NCI-H2081 treated with DMSO at 0.1 percent for 48 hours (cell line): Measurements from ENCODE around the gene HS2ST1.

ENCODE experiments used
- DNase-seq: peaks from one replicate; lab custom pipeline; 2025; lab: John Stamatoyannopoulos, UW

HS2ST1 gene

DNA sequence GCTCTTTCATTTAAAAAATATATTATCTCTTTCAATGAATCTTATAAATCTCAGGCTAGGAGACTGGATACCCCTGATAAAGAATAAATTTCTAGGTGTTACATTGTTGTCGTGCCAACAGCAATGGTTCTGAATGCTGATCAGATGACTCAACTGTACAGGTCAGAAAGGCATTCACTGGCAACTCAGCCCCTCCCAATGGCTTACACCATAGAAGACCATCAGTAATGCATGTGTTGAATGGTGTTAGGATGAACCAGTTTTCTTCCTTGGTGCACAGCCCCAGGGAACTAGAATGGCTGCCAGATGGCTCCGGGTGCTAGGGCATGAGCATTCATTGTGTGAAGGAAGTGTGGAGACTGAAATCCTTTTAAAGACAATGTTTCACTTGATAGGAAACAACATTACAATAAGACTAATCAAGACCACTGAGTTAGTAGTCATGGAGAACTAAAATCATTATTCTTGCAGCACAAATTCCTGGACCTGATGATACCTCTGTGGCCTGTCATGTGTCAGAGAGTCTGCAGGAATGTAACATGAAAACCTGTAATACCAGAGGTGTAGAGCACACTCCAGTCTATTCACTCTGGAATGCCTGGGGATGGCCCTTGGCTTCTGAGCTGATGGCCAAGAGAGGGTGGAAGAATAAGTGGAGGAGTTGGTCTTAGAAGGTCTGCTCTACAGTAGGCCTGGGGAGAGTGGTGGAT, 226.6 kb downstream of the HS2ST1 start:
- no peak for DNase-seq

DNA sequence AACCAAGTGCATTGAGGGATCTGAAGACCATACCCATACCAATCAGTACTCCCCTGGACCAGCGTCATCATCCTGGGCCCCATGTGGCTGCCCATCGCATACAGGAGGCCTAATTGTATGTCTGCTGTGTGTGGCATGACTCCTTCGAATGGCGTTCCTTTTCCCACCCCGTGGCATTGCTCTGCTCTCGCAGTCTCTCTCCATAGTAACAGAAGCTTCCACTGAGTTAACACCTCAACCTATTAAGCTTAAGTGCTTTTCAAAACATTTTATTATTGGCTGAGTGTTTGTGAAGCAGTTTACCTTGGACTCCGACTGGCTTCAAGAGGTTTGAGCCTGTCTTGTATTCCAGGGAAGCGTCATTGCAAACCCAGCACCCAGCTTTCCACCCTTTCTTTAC, 227.1 kb downstream of the HS2ST1 start:
- no peak for DNase-seq

DNA sequence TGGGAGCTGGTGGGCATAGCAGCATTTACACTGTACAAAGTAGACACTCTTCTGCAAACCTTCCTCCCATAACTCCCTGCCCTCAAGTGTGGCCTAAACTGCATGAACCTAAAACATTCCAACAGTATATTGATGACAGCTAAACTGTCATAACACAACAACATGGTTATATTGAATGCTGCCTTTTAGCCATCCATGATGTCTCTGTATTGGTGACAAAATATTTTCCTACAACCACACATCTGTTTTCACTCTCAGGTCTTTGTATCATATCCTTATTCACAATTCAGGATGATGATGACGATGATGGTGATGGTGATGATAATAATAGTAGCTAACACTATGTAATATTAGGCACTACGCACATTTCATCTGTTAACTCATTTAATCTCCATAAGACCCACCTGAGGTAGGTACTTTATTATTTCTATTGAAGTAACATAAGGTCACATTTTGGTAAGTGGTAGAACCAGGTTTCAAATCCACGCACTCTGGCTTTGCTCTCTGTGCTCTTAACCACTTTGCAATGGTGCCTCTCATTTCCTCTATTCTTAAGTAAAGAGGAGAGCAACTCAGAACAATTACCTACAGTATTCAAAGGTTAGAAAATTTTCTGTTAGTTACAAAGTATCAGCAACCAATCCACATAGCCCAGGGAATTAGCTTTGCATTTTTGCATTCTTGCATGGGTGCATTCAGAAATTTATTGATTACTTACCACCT, 229.1 kb downstream of the HS2ST1 start:
- DNase-seq = no peak

DNA sequence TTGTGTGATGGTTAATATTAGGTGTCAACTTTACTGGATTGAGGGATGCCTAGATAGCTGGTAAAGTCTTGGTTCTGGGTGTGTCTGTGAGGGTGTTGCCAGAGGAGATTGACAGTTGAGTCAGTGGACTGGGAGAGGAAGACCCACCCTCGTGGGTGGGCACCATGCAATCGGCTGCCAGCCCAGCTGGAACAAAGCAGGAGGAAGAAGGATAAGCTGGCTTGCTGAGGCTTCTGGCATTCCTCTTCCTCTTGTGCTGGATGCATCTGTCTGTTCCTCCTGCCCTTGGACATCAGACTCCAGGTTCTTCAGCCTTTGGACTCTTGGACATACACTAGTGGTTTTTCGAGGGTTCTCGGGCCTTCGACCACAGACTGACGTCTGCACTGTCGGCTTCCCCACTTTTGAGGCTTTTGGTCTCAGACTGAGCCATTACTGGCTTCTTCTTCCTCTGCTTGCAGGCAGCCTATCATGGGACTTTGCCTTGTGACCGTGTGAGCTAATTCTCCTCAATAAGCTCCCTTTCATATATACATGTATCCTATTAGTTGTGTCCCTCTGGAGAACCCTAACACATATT, 230.0 kb downstream of the HS2ST1 start:
- no peak for DNase-seq

DNA sequence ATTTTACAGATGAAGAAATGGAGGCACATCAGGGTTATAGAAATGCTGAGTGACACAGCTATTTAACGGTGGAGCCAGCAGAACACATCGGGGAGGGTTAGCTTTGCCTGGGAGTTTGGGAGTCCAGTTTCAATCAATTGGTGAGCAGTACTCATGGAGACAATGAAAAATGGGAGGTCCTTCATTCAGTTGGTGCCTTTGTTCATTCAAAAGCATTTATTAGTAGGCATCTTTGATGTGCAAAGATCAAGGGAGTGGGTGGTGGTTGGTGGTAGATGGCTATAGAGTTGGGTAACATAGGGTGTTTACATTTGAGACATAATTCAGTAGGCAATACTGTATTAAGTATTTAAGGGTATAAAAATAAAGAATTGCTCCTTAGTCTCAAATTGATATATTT, 230.5 kb downstream of the HS2ST1 start:
- no peak for DNase-seq

DNA sequence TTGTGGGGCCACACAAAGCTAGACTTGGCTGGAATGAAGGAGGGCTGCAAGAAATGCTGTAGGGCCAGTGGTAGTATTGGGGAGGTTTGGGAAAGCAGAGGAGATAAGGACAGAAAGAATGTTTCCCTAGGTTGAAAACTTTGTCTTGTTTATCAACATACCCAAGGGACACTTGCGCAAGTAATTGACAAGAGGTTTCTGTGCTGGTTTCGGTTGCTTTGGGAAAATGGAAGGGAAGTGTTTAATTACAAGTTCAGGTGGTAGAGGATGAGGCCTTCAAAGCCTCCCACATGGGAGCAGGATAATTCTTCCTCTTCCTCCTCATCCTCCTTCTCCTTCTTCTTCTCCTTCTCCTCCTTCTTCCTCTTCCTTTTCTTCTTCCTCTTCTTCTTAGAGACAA, 232.1 kb downstream of the HS2ST1 start:
- no peak for DNase-seq

DNA sequence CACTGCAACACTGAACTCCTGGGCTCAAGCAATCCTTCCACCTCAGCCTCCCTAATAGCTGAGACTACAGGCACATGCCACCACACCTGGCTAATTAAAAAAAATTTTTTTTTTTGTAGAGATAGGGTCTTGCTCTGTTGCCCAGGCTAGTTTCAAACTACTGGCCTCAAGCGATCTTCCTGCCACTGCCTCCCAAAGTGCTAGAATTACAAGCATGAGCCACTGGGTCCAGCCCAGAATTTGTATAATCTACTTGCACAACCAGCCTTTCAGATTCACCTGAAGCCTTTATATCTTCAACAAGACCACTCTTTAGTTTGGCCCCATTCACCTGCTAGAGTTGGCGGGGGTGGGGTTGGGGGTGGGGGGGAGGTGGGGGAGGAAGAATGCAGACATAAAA, 232.6 kb downstream of the HS2ST1 start:
- DNase-seq = no peak

DNA sequence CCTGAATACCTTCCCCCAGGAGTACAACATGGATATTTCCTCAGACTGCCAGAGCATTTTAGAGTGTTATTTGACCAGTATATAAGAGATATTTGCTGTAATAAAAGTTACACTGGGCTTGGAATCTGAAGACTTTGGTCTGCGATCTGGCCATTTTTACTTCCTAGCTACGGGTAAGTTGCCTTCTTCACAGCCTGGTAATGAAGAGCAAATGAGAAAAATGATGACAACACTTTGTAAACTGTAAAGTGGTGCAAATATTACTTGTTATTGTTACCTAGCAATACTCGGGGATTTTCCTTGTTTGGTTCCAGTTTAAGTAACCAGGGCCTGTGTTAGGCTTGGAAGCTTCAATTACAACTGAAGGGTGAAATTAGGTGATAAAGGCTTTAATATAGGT, 233.4 kb downstream of the HS2ST1 start:
- no peak for DNase-seq

DNA sequence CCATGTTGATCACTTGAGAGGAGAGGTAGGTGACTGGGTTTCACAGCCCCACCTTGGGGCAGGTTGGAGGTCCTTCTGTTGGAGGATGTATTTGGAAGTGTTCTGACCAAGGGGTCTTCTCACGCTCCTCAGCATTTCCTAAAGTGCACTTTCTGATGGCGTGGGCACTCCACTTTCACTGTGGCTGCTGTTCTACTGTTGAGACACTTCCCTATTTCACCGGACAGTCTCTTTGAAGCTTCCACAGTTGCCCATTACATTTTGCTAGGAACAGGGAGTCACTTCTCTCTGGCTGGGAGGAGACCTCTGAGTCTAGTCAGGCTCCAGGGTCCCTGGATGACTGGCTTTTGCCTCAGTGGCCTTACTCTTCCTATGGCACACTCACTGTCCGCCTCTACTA, 234.2 kb downstream of the HS2ST1 start:
- no peak for DNase-seq

DNA sequence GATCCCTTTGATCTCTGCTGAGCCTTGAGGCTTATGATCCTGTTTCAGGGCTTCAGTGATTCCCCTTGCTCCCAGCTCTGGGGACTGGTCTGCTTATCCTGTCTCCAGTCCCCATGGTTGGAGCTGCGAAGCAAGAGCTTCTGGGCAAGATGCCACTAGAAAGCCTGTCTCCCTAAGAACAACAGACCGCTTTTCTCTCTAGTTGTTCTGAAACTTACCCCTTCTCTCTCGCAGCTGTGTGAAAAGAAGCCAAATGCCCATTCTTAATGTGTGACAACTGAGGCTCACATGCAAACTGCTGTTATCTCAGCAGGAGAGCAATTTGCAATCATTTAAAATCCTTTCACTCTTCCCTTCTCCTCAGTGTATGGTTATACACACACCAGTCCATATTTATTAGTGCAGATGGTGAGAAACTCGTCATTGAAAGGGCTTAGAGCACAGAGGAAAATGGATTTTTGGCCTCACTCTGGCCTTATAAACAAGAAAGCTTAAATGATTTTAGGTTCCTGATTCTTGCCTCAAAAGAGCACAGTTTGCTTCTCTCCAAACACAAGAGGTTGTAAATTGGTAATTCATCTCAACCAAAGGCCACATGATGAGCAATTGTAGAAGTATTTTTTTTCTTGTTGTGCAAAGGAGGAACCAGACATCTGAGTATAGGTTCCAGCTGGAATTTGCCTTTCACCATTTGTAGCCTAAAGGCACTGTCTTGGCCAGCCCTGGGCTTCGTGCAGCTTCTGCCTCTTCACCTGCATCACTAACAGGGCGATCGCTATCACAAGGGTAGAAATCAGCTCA, 235.0 kb downstream of the HS2ST1 start:
- peak; percentile 49 for DNase-seq

DNA sequence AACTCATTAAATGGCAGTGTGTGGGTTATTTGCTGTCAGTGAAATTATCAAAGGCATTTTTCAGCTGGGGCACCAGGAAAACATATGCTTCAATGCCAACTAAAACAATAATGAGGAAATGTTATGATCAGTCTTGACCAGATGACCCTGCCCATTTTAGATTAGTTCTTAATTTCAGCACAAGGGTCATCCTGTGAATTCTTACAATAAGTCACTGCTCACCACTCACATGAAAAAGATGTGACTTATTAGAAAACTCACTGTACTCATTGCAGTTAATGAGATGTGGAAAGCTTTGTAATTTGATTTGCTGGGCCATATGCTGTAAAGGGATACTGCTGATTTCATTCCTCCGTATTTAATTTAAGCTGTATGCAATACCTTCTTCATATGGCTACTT, 235.7 kb downstream of the HS2ST1 start:
- DNase-seq = no peak

DNA sequence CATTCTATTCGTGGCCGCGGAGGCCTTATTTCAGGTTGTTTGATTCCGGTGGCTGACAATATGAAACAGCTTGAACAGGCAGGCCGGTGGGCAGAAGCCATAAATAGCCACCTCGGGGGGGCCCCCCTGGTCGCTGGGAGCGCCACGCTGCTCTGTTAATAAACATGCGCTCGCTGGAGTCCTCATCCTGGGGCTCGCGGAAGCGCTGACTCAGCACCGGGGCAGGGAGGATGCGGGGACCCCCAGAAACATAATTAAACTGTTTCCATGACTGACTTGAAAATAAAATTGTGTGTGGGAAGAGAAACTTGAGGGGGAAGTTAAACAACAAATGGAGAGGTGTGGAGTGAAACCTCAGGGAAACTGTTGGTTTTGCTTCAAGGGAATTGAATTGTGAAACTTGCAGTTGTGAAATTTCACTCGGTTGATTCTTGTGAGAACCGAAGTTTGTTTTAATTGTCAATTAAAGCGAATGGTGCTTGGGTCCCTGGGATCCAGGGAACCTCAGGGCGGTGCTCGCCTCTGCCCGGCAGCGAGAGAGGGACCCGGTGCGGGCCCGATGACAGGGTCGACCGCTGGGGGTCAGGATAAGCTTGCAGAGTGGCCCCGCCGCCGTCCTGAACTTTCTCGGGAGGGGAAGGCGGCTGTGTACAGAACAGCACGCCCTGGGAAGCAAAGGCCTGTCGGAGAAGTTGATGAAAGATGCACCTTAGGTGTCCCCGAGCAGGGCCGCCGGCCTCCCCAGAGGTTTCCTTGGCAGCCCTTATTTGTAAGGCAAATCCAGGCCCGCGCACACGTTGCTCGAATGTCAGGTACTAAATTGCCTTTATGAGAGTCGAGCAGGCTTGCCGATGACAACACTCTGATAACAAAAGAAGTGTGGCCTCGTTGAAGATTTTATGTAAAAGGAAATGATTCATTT, 237.3 kb downstream of the HS2ST1 start:
- DNase-seq = no peak

DNA sequence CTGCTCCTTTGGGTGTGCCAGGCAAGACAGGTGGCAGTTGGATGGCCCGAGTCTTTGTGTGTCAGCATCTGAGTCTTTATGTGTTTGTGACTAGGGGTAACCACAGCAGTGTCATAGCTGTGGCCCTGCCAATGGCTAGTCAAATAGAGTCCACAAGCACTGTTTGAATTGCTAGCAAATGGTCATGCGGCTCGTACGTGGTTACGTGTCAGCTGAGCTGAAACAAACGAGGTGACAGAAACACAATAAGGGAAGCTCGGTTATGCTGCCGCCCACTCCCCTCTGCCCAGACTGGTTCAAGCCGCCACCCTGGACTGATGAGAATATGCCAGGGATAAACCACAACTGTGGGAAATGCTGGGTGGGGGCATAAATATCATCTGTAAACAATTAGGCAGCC, 239.9 kb downstream of the HS2ST1 start:
- no peak for DNase-seq

DNA sequence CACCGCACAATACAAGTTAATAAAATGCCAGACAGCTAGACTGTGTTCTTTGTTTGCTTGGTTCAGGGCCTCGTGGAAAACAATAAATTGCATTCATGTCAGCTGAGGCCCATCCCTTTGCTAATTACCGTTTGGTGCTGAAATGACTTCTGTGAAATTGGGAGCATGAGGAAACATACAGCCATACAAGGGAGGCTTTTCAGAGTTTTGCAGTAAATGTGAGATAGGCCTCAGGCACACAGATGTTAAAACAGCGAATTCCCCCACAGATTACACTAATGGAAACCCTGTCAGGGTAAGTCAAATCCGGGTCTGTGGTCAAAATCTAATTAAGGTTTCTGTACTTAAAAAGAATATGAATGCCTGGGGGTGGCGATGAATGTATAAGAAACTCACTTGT, 240.7 kb downstream of the HS2ST1 start:
- DNase-seq = no peak

DNA sequence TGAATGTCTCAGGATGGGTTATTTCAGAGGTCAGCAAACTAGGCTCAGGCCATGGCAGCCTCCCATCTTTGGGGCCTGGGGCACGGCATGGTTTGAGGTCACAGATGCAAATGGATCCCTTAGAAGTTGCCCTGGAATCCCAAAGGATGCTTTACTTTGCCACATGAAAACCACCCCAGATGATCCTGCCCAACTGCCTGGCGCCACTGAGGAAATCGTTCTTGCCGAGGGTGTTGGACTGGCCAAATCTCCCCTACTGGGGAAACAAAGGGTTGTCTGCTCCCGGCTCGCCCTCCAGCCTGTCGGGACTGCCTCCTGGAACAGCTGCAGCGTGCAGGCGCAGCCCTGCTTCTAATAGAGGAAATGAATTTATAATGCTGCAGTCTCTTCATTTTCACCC, 241.2 kb downstream of the HS2ST1 start:
- no peak for DNase-seq

DNA sequence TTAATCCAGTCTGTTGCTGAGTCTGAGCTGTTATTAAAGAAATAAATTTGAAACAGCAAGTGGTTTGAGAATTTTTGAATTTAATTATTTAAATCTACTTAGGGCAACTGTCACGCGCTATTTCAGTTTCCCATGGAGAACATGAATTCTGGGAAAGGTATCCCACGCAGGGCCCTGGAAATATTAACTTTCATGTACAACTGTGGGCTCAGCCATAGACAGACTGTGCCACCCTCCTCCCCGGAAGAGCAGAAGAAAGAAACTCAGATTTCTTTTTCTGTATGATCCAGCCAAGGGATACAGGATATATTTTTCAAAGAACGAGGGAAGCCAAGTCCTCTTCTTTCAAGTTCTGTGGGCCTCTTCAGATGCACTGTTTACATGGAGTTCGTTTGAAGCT, 241.7 kb downstream of the HS2ST1 start:
- DNase-seq = no peak

DNA sequence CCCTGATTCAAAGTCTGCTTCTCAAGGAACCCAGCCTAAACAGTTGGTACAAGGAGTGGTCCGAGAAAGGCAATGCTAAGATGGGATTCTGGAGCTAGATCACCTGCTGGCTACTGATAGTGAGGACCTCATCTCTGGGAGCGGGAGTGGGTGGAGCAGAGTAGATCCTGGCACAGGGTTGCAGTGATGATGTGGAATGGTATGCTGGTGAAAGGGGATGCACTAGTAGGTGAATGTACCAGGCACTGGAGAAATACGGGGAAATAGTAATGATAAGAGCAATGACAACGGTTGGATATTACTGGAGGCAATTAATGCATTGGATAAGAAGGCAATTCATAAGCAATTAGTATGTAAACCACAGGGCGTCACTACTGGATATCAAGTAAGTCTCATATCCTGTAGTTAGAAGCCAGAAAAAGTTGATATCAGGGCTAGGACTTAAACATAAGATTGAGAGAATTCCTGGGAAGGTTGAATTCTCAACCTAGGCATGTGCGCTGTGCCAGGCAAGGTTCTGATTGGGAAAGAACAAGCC, 245.0 kb downstream of the HS2ST1 start:
- no peak for DNase-seq
